Measurements from ENCODE around the gene CACNA2D1.

Gene CACNA2D1

GRCh38 chr7:82330706-82331215 is 112.8 kb downstream of the CACNA2D1 start:
- no peak for TF ChIP-seq CTCF (IDR thresholded peaks at IDR 0.05)

GRCh38 chr7:82327898-82328297 is 115.7 kb downstream of the CACNA2D1 start:
- TF ChIP-seq CTCF (IDR thresholded peaks at IDR 0.05): no peak

- no peak for TF ChIP-seq CTCF (IDR thresholded peaks at IDR 0.05)
Observed at GRCh38 chr7:82325416-82325815, 118.2 kb downstream of the CACNA2D1 start.

- no peak for TF ChIP-seq CTCF (IDR thresholded peaks at IDR 0.05)
Observed at GRCh38 chr7:82323806-82324205, 119.8 kb downstream of the CACNA2D1 start.

- no peak for TF ChIP-seq CTCF (IDR thresholded peaks at IDR 0.05)
Observed at GRCh38 chr7:82319674-82320118, 123.9 kb downstream of the CACNA2D1 start.

GRCh38 chr7:82318786-82319185 is 124.8 kb downstream of the CACNA2D1 start:
- TF ChIP-seq CTCF (IDR thresholded peaks at IDR 0.05): no peak

GRCh38 chr7:82317760-82318159 is 125.8 kb downstream of the CACNA2D1 start:
- TF ChIP-seq CTCF (IDR thresholded peaks at IDR 0.05): no peak

GRCh38 chr7:82317257-82317721 is 126.3 kb downstream of the CACNA2D1 start:
- TF ChIP-seq CTCF (IDR thresholded peaks at IDR 0.05): no peak

Measured in LNCAP (cell line).